COLO829 (cell line): Measurements from ENCODE around the gene DNAJC4.
A peak's percentile ranks its signal among the peaks of the same experiment; 100 is the strongest.

Experiments
- DNase-seq: peaks from one replicate; pipeline ENCODE4 v3.0.0; 2012; ENCODE audit warnings: low spot score

Gene DNAJC4

DNA sequence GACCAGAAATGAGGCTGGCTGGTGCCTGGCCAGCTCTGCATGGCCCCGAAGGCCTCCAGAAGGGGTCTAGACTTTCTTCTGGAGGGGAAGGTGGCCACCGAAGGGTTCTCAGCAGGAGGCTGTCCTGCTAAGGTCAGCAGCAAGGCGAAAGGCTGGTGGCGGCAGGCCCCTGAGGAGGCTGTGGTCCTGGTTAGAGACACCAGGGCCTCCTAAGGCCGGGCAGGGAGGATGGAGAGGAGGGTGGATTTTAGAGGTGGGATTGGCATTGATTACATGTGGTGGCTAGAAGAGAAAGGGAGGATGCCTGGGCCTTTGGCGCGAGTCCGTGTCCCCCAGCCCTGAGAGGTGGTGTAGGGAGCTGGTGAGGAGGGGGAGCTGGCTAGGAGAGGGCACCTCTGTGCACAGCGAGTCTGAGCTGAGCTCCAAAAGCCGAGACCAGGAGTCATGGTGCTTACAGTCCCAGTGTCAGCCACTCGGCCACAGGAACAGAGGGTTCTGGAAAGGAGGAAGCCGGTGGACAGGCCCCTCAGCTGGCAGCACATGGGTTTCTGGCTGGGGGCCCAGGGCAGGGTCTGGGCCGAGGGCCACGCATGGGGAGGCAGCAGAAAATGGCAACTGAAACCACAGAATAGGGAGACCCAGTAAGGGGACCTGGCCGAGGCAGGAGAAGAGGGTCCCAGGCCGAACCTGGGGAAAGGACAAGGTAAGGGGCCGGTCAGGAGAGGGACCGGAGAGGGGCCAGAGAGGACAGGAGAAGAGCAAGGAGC, 21.4 kb upstream of the DNAJC4 start:
- no peak for DNase-seq

DNA sequence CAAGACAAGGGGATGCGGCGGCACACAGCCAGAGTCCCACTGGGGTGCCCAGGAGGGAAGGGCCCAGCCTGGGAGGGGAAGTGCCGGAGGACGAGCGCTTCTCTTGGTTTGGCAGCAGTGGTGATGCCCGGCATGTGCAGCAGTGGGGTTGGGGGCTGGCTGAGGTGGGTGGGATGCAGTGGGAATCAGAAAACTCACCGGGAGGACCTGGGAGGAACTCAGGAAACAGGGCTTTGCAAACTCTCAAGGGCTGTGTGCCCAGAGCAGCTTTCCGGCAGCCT, 20.8 kb upstream of the DNAJC4 start:
- no peak for DNase-seq

GRCh38 chr11:64210301-64211020, 19.9 kb upstream of the DNAJC4 start:
- no peak for DNase-seq

GRCh38 chr11:64211181-64211872, 19.0 kb upstream of the DNAJC4 start:
- no peak for DNase-seq

DNA sequence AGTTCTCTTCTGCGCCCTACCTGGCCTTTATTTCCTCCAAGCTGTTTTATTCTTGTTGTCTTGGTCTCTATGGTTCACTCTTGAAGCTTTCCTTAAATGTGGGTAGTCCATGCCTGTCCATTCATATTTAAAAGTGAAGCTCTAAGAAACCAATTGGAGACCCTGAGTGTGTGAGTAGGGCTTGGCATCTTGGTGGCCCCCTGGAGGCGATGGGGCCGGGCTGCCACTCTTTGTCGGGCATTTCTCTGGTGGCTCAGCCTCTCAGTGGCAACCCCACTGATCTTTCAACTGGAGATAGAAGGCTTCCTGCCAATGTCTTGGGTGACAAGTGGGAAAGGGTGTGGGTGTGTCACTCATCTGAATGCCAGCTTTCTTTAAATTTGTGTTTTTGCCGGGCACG, 13.5 kb upstream of the DNAJC4 start:
- DNase-seq = no peak

- DNase-seq = no peak
These were observed 11.6 kb upstream of the DNAJC4 start for GRCh38 chr11:64218628-64219353.

DNA sequence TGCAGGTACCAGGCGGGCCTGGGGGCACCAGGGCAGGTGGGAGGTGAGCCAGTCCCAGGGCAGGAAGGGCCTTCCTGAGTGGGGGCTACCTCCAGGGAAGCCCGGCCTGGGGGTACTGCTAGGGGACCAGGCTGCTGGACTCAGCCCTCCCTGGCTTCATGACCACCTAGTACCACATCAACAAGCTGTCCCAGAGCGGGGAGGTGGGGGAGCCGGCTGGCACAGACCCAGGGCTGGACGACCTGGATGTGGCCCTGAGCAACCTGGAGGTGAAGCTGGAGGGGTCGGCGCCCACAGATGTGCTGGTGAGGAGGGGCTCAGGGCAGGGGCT, 11.0 kb upstream of the DNAJC4 start:
- DNase-seq = no peak

- DNase-seq = no peak
These were observed 10.6 kb upstream of the DNAJC4 start for GRCh38 chr11:64219755-64220154.

DNA sequence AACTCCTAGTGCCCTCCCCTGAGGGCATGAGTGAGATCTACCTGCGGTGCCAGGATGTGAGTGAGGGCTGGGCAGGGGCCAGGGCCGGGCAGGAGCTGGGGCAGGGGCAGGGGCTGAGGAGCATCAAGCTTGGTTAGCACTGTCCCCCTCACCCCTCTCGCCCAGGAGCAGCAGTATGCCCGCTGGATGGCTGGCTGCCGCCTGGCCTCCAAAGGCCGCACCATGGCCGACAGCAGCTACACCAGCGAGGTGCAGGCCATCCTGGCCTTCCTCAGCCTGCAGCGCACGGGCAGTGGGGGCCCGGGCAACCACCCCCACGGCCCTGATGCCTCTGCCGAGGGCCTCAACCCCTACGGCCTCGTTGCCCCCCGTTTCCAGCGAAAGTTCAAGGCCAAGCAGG, 10.1 kb upstream of the DNAJC4 start:
- DNase-seq = no peak

DNA sequence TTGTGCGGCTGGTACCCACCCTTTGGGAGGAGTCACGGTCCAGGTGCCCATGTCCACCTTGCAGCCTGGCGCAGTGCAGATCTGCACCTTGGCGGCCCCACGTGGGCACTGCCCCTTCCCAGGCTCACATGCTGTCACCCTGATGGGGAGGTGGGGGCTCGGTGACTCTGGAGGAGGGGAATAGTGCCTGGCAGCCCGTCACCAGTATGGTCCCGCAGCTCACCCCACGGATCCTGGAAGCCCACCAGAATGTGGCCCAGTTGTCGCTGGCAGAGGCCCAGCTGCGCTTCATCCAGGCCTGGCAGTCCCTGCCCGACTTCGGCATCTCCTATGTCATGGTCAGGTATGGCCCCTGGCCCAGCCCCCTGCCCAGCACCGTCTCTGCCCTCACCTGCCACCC, 9.6 kb upstream of the DNAJC4 start:
- no peak for DNase-seq

DNA sequence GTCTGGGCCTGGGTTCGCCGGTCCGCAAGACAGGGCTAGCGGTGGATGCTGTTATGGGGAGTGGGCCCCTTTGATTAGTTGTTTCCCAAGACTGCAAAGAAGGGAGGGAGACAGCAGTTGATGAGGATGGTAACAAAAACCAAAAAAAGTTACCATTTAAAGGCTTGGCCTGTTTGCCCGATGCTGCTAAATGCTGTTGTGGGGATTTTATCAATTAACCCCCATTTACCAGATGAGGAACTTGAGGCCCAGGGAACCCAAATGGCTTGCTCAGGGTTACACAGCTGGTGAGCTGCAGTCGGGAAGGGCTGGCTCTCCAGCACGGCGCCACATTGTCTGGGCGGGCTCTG, 7.7 kb upstream of the DNAJC4 start:
- DNase-seq = no peak

GRCh38 chr11:64223001-64223651, 7.2 kb upstream of the DNAJC4 start:
- no peak for DNase-seq

DNA sequence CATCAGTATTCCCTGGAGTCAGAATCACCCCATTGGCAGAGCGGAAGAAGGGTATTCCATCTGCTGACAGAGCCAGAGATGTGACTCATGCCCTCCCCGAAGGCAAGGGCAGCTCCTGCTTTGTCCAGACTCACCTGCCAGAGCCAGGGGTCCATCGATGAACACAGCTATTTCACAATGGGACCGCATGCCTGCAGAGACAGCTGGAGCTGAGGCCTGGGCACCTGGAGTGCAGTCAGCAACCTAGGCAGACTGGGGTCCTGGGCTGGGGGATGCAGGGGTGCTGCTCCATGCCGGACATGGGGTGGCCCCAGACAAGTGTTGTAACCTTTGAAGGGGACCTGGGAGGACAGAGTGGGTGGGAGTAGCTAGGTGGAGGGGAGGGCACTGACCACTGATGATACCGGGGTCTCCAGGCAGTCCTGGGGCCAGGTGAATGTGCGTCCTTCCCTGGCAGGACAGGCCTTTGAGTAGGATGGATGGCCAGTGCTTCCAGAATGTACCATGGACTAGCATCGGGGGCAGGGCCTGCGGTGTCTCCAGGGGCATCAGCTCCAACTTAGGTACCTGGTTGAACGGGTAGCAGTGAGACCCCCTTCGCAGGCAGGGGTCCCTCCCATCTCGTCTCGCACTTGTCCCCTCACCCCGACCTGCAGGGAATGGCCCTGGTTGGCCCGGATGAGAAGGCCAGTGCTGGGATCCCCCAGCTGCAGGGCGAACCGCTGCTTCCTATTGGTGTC, 6.0 kb upstream of the DNAJC4 start:
- no peak for DNase-seq

DNA sequence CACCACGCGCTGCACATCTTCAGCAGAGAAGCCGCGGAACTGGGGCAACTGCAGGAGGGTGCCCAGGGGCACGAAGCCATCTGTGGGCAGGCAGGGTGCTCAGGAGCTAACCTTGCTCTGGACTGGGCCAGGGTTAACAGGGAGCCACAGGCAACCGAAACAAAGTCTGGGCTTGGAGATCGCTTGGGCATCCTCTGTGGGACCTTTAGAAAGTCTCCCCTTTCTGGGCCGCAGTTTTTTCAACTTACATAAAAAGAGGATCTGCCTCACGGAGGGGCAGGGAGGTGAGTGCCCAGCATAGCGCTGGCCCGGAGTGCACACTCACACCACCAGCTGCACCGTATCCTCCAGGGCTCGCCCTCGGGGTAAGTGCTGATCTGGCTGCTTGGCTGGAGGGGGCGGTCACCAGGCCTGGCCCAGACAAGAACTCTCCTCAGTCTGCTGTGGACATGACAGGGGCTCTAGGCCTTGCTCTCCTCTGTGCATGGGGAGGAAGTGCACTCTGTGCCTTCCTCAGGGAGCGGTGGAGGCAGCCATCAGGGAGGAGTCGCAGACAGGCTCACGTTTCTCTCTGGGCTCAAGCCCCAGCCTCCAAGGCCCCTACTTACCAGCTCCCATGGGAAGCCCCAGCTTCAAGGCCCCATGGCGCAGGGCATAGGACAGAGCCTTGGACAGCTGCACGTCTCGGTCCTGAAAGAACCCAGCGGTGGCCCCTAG, 5.3 kb upstream of the DNAJC4 start:
- no peak for DNase-seq

GRCh38 chr11:64225608-64226506, 4.5 kb upstream of the DNAJC4 start, which contains the start of the genes NUDT22 and TRPT1:
Gene NUDT22, plus strand, starts transcription at chr11:64226274. Its CDS starts 379 bp downstream, at chr11:64226653.
Gene TRPT1, minus strand, starts transcription at chr11:64226186. Its CDS starts 326 bp downstream, at chr11:64225860.
- DNase-seq = peak; percentile 82

DNA sequence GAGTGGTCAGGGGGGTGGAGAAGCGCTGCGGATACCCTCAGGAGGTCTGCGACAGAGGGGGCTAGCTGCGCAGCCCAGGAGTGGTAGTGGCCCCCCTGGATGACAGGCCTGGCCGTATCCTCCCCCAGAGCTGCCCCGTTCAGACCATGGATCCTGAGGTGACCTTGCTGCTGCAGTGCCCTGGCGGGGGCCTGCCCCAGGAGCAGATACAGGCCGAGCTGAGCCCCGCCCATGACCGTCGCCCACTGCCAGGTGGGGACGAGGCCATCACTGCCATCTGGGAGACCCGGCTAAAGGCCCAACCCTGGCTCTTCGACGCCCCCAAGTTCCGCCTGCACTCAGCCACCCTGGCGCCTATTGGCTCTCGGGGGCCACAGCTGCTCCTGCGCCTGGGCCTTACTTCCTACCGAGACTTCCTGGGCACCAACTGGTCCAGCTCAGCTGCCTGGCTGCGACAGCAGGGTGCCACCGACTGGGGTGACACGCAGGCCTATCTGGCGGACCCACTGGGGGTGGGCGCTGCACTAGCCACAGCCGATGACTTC, 3.8 kb upstream of the DNAJC4 start:
- no peak for DNase-seq

DNA sequence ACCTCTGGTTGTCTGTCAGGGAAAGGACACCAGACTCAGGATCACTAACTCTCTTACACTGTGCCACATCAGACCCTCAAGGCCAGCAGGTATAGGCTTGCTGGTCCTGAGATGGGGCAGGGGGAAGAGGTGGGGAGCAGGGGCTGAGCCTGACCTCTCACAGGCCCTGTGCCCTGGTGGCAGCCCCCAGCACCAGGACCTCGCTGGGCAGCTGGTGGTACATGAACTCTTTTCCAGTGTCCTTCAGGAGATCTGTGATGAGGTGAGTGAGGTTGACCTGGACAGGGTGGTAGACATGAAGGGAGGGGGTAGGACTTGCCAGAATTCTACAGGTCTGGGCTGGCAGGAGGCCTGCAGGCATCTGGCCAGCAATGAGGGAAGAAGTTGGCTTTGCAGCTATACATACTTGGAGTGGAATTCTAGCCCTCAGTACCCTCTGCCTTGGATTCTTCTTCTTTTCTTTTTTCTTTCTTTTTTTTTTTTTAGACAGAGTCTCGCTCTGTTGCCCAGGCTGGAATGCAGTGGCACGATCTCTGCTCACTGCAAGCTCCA, 2.9 kb upstream of the DNAJC4 start:
- no peak for DNase-seq

DNA sequence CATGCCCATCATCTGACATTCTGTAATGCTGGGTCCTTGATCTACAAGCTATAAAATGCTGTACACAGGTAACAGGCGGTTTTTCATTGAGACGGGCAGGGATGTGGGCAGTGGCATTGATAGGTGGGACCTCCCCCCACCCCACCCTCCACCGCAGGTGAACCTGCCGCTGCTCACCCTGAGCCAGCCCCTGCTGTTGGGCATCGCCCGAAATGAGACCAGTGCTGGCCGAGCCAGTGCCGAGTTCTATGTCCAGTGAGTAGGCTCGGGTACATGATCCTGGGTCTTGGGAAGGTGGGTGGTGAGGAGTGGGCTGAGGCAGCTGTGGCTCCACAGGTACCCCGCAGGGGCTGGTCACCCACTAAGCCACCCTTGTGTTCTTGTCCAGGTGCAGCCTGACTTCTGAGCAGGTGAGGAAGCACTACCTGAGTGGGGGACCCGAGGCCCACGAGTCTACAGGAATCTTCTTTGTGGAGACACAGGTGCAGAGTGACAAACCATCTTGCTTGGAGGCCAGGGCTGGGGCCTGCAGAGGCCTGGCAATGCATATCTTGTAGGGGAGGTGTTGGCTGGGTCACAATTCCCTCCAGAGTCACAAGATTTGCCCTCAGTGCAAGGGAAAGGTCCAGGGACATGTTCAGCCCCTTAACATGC, 1.1 kb upstream of the DNAJC4 start:
- no peak for DNase-seq

GRCh38 chr11:64229744-64230170, 591 bp upstream of the DNAJC4 start:
- no peak for DNase-seq
